Fibroblast of skin of right biceps (primary cell): ENCODE results near the gene TEDC1.
A peak's percentile ranks its signal among the peaks of the same experiment; 100 is the strongest.

Experiments used
- DNase-seq: peaks from one replicate; pipeline ENCODE4 v3.0.0-alpha.2; 2013

The TEDC1 gene, protein sequence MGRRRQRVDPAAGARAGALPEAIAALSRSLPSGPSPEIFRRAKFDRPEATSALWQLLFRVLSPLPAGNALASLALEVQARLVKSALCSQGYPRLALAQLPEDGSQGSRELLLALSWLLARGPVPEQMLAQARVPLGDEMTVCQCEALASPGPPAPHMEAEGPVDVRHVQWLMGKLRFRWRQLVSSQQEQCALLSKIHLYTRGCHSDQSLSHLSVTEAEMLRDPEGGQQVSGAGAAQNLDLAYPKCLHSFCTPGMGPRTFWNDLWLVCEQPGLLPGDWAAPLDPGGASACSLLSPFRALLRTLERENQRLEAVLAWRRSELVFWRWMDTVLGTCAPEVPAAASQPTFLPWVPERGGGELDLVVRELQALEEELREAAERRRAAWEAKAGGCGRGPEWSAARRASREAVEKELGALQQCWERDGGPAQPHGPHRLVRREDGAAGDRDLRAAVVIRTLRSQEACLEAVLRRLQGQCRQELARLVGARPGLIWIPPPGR

GRCh38 chr14:105490572-105491365, at the start of gene TEDC1:
Gene TEDC1 (plus strand): TSS chr14:105491246. CDS start chr14:105491376, 130 bp downstream.
- peak; percentile 100 for DNase-seq

GRCh38 chr14:105442125-105442524, 48.9 kb upstream of the TEDC1 start:
- no peak for DNase-seq

DNA sequence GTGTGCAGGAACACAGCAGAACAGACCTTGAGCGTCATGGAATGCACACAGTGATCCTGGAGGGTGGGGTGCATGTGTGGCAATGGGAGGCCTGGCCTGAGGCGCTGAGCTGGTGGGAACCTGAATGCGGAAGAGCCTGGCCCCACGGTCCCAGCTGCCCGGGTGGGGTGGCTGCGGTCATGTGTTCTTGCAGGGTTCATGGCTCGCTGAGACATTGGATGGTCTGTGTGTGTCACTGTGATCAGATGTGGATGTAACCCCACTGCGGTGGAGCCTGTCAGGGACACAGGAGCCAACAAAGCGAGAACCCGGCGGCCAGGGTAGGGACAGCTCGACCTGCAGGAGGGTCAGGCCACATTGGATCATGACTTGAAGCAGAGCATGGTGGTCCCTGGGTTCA, 48.2 kb upstream of the TEDC1 start:
- DNase-seq = no peak

- DNase-seq = no peak
Observed at GRCh38 chr14:105444859-105445258, 46.2 kb upstream of the TEDC1 start.

GRCh38 chr14:105445290-105445689, 45.8 kb upstream of the TEDC1 start:
- no peak for DNase-seq

GRCh38 chr14:105445901-105446845, 44.9 kb upstream of the TEDC1 start:
- DNase-seq = no peak

GRCh38 chr14:105446971-105447370, 44.1 kb upstream of the TEDC1 start:
- no peak for DNase-seq

DNA sequence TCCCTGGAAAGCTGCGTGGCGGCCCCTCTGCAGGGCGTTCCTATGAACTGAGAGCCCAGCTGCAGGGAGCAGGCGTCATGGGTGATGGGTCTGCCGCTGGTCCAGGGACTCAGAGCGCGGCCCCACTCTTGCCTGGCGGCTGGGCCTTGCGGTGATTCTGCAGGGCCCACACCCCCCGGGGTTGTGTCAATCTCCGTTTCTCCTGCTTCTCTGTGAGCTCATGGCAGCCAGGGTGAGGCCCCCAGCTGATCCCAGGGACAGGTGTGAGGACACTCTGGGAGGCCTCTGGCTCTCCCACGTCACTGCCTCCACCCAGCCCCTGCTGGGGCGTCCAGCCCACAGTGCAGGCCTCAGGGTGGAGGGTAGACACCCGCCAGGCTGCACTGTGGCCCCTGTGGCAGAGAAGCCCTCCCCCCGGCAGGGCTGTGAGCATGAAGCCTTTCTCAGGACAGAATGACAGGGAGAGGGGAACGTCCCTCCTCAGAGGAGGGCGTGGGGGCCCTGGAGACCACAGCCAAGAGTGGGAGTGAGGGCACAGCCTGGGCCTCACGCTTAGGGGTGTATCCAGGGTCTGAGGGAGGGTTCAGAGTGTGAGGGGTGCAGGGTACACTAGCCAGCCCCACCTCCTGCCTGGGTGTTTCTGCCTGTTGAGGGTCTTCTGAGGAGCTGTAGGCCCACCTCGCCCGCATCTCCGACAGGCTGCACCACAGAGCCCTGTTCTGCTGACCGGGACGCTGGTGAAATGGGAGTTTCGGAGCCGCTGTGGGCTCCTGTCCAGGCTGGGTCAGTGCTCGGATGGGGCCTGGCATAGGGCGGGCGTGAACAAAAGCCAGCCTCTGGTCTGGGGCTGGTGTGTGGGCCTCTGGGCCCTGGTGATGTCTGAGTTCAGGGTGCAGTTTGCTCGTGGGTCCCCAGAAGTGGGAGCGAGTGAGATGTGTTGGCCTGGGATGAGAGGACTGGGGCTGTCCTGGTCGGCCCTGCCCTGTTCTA, 43.1 kb upstream of the TEDC1 start:
- DNase-seq = no peak

DNA sequence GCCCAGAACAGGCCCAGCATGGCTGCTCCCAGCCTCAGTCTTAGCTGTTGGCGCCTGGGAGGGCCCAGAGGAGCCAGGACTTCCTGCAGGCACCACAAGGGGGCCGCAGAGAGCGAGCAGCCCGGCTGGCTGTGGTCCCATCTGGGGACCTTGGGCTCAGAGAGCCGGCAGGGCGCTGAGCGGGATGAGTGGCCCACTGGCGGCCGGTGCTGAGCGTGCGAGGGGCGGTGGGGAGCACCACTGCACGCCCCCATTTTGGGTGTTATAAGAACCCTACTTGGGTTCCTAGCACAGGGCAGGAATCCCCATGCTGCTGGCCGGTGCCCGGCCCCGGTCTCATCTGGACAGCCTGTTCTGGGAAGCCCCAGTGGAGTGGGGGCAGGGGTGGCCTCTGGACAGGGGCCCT, 42.3 kb upstream of the TEDC1 start:
- peak; percentile 51 for DNase-seq

DNA sequence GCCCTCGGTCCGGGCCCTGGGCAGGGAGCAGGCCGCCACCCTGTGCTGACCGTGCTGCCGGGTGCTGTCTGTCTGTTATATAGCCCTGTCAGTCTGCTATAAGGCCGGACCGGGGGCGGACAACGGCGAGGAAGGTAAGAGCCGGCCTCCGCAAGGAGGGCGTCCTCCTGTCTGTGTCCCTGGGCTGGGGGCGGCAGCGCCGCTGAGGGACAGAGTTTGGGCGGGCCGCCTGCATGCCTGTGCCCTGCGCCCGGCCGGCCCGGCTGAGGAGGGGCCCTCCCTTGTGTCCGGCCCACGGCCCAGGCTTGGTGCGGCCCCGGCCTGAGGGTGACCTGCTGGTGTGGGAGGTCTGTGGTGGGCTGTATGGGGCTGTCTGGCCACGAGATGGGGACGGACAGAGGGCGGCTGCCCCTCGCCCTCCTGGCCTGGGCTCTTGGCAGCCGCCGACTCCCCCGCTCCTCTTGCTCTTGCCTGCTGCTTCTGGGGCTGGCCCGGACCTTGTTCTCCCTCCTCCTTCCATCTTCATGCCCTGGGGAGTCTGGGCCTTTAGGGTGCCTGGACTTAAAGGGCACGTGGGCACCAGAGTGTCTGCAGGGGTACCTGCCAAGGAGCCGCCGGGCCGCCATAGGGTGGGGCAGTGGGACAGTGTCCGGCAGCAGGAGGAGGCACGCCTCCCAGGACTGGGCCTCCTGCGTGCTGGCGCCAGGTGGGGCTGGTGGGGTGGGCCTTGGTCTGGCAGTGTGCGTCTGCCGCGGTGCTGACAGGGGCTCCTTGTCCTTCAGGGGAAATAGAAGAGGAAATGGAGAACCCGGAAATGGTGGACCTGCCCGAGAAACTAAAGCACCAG, 41.5 kb upstream of the TEDC1 start:
- no peak for DNase-seq

GRCh38 chr14:105450123-105450505, 40.9 kb upstream of the TEDC1 start:
- DNase-seq = no peak

- DNase-seq = no peak
Observed at GRCh38 chr14:105450864-105451720, 40.0 kb upstream of the TEDC1 start.

DNA sequence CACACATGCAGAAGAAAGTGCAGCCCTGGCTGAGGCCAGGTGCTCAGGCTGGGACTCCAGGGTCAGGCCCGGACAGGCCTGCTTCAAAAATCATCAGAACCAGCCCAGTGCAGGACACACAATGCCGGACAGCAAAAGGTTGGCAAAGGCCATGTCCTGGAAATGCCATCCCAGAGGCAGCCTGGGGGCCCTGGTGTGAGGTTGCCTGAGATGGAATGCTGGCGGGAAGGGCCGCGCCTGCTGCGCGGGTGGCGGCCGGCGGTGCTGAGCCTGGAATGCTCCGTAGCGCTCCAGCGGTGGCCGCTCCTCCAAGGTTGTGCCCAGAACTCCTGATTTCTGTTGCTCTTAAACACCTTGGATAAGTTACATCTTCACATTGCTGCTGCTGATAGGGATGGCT, 38.1 kb upstream of the TEDC1 start:
- DNase-seq = no peak

DNA sequence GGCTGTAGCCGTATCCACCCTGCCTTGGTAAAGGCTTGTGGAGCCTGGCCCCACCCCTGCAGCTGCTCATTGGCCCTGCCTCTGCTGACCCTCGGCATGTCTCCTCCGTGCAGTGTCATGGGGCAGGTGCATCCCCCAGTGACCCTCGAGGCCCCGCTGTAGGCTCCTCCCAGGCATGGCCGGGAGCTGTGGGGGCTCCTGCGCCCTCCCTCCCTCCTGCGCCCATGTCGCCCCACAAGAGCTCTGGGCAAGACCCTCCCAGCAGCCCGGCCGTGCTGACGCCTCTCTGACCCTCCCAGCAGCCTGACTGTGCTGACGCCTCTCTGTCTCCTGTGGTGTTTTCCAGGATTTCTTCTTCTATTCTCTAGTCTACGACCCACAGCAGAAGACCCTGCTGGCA, 37.2 kb upstream of the TEDC1 start:
- no peak for DNase-seq

DNA sequence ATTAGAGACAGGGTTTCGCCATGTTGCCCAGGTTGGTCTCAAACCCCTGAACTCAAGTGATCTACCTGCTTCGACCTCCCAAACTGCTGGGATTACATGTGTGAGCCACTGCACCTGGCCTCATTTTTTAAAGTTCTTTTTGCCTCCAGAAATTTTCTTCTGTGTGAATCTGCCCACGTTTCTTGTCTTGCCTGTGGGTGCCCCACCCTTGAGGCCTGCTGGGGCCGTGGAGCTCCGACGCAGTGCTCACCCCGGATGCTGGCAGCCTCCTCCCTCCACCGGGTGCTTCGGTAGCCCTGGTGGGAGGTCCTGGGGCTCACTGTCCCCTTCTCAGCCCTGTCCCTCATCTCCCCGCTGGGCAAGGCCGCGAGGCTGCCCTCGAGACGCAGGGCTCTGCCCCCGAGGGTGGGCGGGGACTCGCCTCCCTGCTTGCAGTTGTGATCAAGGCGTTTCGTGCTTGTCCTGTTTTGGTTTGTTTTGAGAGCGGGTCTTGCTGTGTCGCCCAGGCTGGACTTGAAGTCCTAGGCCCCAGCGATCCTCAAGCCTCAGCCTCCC, 35.9 kb upstream of the TEDC1 start:
- no peak for DNase-seq

DNA sequence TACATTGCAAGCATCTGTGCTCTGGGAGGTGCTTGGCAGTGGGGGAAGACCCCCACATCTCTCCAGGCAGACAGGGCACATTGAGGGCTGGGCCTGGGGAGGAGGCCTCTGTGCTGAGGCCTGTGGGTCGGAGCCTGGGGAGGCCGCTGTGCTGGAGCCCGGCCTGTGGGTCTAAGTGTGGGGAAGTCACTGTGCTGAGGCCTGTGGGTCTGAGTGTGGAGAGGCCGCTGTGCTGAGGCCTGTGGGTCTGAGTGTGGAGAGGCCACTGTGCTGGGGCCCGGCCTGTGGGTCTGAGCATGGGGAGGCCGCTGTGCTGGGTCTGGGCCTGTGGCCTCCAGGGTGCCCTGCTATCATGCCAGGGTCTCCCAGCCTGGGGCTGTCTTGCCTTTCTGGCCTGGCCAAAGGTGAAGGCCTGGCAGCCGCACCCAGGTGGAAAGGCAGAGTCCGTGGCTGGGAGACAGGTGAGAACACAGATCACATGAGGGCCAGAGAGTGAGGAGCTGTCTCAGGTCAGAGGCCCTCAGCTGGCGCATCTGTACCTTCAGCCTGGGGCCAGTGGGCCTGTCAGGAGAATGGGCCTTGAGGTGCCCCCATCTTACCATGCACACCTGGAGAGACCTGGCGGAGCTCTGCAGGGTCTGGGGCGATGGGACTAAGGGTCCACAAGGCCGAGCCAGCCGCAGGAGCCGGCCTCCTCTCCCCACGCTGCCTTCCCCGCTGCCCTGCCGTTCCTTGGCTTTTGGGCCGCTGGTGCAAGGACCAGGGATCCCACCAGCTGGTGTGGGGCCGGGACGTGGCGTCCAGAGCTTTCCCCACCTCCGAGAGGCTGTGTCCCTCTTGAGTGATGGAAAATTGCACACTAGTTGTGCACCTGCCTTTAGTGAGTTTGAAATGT, 35.0 kb upstream of the TEDC1 start:
- no peak for DNase-seq

DNA sequence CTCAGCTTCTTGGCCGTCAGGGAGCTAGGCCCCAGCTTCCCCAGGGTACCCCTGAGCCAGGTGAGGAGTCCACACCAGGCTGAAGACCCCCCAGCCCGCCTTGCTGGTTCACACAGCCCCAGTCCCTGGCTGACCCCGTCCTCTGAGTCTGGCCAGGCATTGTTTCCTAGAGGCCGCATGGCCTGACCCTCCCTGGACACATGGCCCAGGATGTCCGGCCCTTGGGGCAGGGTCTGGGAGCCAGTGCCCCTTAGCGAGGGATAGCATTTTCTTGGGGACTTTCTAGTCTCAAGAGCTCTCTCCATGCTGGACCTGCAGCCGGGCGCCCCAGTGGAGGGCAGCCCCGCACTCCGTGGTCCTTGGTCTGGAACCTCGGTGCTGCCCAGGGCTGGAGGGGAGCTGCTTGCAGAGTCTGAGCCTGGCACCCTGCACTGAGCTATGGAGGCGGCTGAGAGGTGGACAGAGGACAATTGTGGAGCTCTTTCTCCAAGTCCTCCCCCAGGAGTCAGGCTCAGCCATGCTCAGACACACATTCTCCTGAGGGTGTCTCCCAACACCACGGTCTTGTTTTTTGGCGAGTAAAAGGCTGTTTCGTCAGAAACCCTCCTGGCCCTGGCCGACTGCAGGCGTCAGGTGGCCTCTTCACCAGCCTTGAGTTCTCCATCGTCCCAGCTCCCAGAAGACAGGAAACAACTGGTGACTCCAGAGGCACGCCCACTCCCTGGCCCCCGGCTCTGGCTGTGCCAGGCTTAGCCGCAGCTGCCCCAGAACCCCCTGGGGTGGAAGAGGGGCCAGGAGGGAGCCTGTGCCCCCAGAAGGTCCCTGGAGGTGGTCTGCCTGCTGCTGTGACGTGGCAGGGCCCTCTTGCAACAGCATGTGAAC, 34.1 kb upstream of the TEDC1 start:
- no peak for DNase-seq
